Measurements from ENCODE around the gene IL17RD. TPM values are rescaled to one million over a fixed set of nuclear protein-coding genes. Genes with fewer than 3 reads are reported as not detected.

Gene IL17RD
- total and polyA plus RNA-seq, 2 of the 4 experiments (the other 2 are of a cell fraction) = 0.72 to 0.92 TPM

DNA sequence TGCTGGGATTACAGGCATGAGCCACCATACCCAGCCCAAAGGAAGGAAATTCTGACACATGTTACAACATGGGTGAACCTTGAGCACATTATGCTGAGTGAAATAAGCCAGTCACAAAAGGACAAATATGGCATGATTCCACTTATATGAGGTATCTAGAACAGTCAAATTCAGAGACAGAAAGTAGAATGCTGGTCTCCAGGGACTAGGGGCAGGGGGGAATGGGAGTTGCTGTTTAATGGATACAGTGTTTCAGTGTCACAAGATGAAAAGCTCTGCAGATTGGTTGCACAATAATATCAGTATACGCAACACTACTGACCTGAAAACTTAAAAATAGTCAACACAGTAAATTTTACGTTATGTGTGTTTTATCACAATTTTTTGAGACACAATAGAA lies 100.6 kb downstream of the IL17RD start:
- Histone ChIP-seq H2BK5ac (ENCODE audit: low read depth, low read length, poor library complexity, severe bottlenecking) (no peak overlapping the region), H3K14ac (replicated peaks; ENCODE audit: low read depth, low read length) (no peak overlapping the region), H3K4ac (ENCODE audit: low read depth, low read length) (no peak overlapping the region), H3K4me1 (ENCODE audit: control insufficient read depth, insufficient read depth, low read length) (peaks cover 4% of the 10 kb centered on the region; the same call in 1 of the 2 replicates), H3K23ac (ENCODE audit: low read depth, low read length) (no peak overlapping the region), H3K79me1 (ENCODE audit: low read depth in 1 of 2, low read length in 2 of 2) (no peaks in the 10 kb centered on the region), H4K8ac (ENCODE audit: low read depth in 2 of 2, low read length in 2 of 2) (no peak overlapping the region), H4K91ac (ENCODE audit: insufficient read depth, low read depth, low read length) (no peak overlapping the region), H3K27me3 (ENCODE audit: control insufficient read depth, insufficient read depth, low read length) (no peaks in the 10 kb centered on the region), H4K5ac (ENCODE audit: low read depth, low read length) (no peak overlapping the region), H3K36me3 (ENCODE audit: control insufficient read depth, insufficient read depth, low read length) (no peaks in the 10 kb centered on the region), H2BK15ac (ENCODE audit: low read depth, low read length) (no peak overlapping the region), H2AK9ac (replicated peaks; ENCODE audit: low read depth, low read length, poor library complexity) (no peak overlapping the region), H3K4me3 (ENCODE audit: insufficient read depth, low read depth, low read length) (no peak overlapping the region), H3K9me1 (ENCODE audit: insufficient read depth, low read length) (no peaks in the 10 kb centered on the region), H3K56ac (ENCODE audit: extremely low read depth, insufficient read depth, low read length) (no peak overlapping the region), H2BK20ac (ENCODE audit: low read depth, low read length) (no peak overlapping the region), H2AFZ (replicated peaks; ENCODE audit: low read length, poor library complexity) (no peak overlapping the region), H2AK5ac (ENCODE audit: low read depth, low read length) (no peak overlapping the region), H3K18ac (ENCODE audit: low read depth, low read length) (no peak overlapping the region), H3K9me3 (ENCODE audit: control insufficient read depth, insufficient read depth, low read length) (no peaks in the 10 kb centered on the region), H3K4me2 (ENCODE audit: low read depth, low read length) (no peak overlapping the region), H3K9ac (ENCODE audit: low read depth, low read length) (no peak overlapping the region), H2BK120ac (ENCODE audit: low read depth, low read length) (no peak overlapping the region), H4K20me1 (ENCODE audit: insufficient read depth, low read length) (no peaks in the 10 kb centered on the region), H3K27ac (ENCODE audit: insufficient read depth, low read length) (no peak overlapping the region)
- in situ Hi-C loops (cut with MboI; ENCODE audit: low sequenced_read_pairs) = no loop called here
- intact Hi-C loops (cut with micrococcal nuclease) = no loop called here
- DNase-seq (no peak), ATAC-seq (ENCODE audit: low read depth) (no peak)
- POLR2A ChIA-PET (ENCODE audit: unreplicated experiment) = no interaction called here
- TF ChIP-seq CEBPB (IDR thresholded peaks at IDR 0.05; ENCODE audit: low read depth, low read length) (peak; percentile 56), MAFK (IDR thresholded peaks at IDR 0.05; ENCODE audit: low read depth, low read length) (no peak)
- BruUV-seq (replicated peaks) = no TSS peak
- dilution Hi-C loops (cut with HindIII; ENCODE audit: low sequenced_read_pairs, unreplicated experiment) = no loop called here
- whole genome bisulfite sequencing, 2 experiments (ENCODE audit: extremely low coverage in 2 of 2, insufficient read length in 1 of 2) = no CpG with 5 or more reads among the region's 2 CpGs
- CTCF ChIA-PET = no interaction called here
